Measurements from ENCODE around the gene RABGAP1L. TPM values are rescaled to one million over a fixed set of nuclear protein-coding genes. Genes with fewer than 3 reads are reported as not detected.
A peak's percentile ranks its signal among the peaks of the same experiment; 100 is the strongest.
"Not testable (repeated sequence)": the region's sequence is repeated elsewhere in the genome, so short reads cannot be mapped to it uniquely, and the experiment has no call there.

Gene RABGAP1L
- polyA plus RNA-seq, 1 donor: 9.2 TPM

GRCh38 chr1:175009532-175009931 lies 850.2 kb downstream of the RABGAP1L start:
- DNase-seq: no peak

- DNase-seq: no peak
Measured at GRCh38 chr1:175013445-175013844, 854.1 kb downstream of the RABGAP1L start.

GRCh38 chr1:175015243-175015642 lies 855.9 kb downstream of the RABGAP1L start:
- no peak for DNase-seq

GRCh38 chr1:175019524-175019923 lies 860.2 kb downstream of the RABGAP1L start:
- DNase-seq: no peak

- peak; percentile 100 for DNase-seq
Measured at GRCh38 chr1:175023043-175023921, 864.0 kb downstream of the RABGAP1L start, which contains the start of gene MRPS14. TSS of gene MRPS14 (minus strand) at chr1:175023425. CDS start at chr1:175023408, 17 bp downstream.

- not testable (repeated sequence) for DNase-seq
Measured at GRCh38 chr1:175023922-175024242, 864.6 kb downstream of the RABGAP1L start.

- no peak for DNase-seq
Measured at GRCh38 chr1:175024773-175025172, 865.5 kb downstream of the RABGAP1L start.

- no peak for DNase-seq
Measured at GRCh38 chr1:175033953-175034352, 874.6 kb downstream of the RABGAP1L start.

GRCh38 chr1:175034775-175035174 lies 875.5 kb downstream of the RABGAP1L start:
- DNase-seq: no peak

- no peak for DNase-seq
Measured at GRCh38 chr1:175035865-175036264, 876.5 kb downstream of the RABGAP1L start.

- no peak for DNase-seq
Measured at GRCh38 chr1:175036476-175036875, 877.2 kb downstream of the RABGAP1L start.

GRCh38 chr1:175037416-175037815 lies 878.1 kb downstream of the RABGAP1L start:
- DNase-seq: no peak

- DNase-seq: no peak
Measured at GRCh38 chr1:175040324-175040879, 881.1 kb downstream of the RABGAP1L start.

GRCh38 chr1:175042650-175043049 lies 883.3 kb downstream of the RABGAP1L start:
- DNase-seq: no peak

- no peak for DNase-seq
Measured at GRCh38 chr1:175043824-175044223, 884.5 kb downstream of the RABGAP1L start.

- not testable (repeated sequence) for DNase-seq
Measured at GRCh38 chr1:175044591-175044990, 885.3 kb downstream of the RABGAP1L start.

Other genes starting within 250 kb of the RABGAP1L start
- gene SERPINC1, start 242.2 kb upstream of the RABGAP1L start, polyA plus RNA-seq (ENCODE audit: insufficient read length): 0.12 TPM
- gene RC3H1, start 137.2 kb upstream of the RABGAP1L start, polyA plus RNA-seq (ENCODE audit: insufficient read length): 11.0 TPM